DMS 273 (cell line): ENCODE data around the gene NCF2.
"Not testable (repeated sequence)": the region's sequence is repeated elsewhere in the genome, so short reads cannot be mapped to it uniquely, and the experiment has no call there.

Experiments used
- DNase-seq: peaks from one replicate; lab custom pipeline; 2025; ENCODE audit not compliant: unreplicated experiment; lab: John Stamatoyannopoulos, UW

The NCF2 gene

DNA sequence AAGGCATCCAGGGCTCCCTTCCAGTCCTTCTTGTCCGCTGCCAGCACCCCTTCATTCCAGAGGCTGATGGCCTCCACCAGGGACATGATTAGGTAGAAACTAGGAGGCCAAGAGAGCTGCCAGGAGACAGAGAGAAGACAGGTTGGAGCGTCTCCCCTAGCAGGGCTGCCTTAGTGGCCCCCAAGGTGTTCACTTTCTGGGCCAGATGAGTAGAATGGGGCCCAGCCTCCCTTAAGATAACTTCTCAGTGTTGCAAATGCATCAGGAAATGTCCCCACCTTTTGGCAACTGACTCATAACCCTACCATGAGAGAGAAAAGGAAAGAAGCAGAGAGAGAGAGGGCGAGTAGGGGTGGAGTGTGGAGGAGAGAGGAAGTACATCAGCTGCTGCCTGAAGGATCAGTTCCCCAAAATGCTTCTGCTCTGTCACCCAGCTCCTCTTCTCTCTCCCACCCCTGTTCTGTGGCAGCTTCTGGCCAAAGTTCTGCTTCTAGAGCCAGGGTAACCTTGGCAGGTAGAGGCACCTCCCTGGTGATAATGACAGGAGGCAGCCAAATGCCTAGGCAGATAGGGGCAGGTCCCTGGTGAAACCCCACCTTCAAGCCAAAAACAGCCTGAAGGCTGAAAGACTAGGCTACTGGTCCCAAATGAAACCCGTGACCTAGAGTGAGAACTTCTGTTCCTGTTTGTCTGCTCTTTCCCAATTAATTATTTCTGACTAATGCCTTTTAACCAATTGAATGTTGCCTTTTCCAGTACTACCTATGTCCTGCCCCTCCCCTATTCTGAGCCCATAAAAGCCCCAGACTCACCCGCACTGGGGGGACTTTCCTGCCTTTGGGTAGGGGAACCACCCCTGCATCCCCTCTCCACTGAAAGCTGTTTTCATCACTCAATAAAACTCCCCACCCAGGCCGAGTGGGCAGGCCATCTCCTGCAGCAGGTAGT, at the start of gene NCF2:
Gene NCF2, minus strand, starts transcription at position 216 of the 948 bp plus-strand sequence. Its CDS starts 130 bp downstream, at position 86.
- DNase-seq: no peak

DNA sequence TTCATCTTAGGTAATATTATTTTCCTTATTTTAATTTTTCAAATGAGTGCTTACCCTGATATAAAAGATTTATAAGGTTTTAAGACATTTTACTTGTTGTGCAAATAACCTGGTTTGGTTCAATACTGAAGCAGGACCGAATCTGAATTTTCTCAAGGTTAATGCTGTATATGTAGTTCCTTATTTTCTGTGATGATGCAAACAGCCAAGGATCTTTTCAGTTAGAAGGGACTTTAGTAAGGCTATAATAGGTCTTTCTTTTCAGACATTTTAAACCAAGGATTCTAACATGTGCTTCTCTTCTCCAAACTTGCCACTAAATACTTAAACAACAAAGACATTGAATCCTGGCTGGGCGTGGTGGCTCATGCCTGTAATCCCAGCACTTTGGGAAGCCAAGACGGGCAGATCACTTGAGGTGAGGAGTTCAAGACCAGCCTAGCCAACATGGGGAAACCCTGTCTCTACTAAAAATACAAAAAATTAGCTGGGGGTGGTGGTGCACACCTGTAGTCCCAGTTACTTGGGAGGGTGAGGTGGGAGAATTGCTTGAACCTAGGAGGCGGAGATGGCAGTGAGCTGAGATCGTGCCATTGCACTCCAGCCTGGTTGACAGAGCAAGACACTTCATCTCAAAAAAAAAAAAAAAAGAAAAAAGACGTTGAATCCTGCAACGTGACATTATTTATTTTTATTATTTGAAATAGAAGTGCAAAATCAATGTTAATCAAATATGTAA, 48.6 kb upstream of the NCF2 start:
- no peak for DNase-seq

- no peak for DNase-seq
Observed at GRCh38 chr1:183636783-183637182, 46.5 kb upstream of the NCF2 start.

- no peak for DNase-seq
Observed at GRCh38 chr1:183636334-183636682, 46.0 kb upstream of the NCF2 start.

DNA sequence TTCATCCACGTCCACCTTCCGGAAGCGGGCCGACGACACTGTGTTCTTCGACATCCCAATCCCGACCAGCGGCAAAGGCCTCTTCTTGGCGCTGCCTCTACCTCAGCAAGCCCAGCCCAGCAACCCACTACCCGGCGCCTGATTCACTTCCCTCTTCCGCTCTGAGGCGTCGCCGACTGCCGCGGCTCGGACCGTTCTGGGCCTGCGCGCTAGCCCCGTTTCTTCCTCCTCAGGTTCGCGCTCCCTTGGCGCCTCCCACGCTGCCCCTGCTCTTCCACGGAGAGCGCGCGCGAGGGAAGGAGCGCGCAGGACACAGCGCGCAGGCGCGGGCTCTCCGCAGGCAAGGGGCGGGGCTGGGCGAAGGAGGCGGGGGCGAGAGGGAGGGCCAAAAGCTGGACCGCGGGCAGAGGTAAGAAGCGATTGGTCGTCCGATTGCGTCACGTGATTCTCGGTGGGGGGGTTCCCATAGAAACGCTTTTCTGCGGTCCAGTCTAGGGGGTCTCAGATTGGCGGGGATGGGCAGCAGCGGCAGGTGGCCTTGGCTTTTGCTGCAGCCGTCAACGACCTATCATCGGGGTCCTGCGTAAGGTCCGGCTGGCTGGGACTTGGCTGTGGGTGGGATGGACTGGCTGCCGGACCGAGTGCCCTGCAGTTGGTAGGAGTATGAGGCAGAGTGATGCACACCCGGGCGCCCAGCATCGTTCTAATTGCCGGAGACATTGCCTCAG, 45.5 kb upstream of the NCF2 start, which contains the start of gene ARPC5:
Gene ARPC5, minus strand, starts transcription at position 178 of the 728 bp plus-strand sequence. Its CDS starts 124 bp downstream, at position 54.
- peak; percentile 99 for DNase-seq

DNA sequence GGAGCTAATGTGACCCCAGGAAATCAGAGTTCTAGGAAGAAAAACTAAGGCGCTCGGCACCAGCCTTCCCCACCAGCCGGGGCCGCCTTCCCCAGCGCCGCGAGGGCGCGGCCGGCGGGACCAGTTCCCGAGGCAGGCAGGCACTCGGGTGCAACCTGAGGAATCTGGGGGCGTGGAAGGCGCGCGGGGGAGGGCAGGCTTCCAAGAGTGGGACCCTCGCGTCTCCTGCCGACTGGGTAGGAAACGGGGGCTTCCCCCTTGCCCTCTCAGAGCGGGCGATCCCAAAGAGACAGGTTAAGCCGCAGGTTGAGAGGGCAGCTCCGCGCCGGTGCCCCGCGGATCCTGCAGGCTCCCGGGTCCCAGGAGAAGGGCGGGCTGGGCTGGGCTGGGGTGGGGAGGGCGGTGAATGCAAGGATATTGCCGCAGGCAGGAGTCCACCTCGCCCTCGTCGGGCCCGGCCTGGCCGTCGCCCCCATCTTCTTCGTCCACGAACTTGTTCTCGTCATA, 44.9 kb upstream of the NCF2 start:
- DNase-seq: peak; percentile 74

DNA sequence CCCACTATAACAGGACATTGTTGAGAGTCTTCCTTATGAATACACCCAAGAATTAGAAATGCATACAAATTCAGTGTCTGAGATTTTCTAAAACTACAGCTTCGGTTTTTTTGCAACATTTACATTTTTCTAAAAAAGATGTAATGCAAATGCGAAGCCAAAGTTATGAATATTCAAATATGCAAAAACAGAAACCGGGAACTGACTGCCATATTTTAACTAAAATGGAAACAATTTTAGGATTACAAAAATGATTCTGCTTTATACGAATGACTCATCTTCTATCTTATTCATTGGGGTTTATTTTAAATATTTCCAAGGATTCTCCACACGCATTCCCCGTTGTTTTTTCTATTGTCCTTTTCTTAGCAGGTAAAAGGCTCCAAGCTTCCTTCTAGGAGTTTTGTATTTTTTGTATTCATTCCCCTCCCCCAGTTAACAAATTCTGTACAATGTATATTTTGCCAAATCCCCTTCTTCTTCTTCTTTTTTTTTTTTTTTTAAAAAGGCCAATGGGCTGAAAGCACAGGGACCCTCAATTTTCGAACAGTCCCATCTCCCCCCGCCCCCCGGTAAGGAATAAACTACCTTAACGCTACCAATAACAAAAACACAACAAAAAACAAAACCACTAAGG, 44.3 kb upstream of the NCF2 start:
- DNase-seq: peak; percentile 26

GRCh38 chr1:183633676-183634343, 43.6 kb upstream of the NCF2 start:
- DNase-seq: peak; percentile 88

- peak; percentile 44 for DNase-seq
Observed at GRCh38 chr1:183632964-183633363, 42.7 kb upstream of the NCF2 start.

DNA sequence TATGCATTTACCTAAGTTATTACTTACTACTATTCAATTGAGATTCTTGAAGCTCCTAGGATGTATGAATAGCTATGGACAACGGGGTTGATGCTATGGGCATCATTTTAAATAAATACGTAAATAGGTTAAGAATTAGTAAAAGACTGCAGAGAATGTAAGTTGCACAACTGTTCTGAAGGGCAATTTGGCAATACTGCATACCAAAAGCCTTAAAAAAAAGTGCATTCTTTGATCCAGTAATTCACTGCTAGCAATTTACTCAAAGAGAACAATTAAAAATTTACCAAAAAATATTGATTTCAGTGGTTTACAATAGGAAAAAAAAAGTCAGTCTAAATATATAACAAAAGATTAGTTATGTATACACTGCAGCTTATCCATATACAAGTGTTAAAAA, 41.9 kb upstream of the NCF2 start:
- no peak for DNase-seq

DNA sequence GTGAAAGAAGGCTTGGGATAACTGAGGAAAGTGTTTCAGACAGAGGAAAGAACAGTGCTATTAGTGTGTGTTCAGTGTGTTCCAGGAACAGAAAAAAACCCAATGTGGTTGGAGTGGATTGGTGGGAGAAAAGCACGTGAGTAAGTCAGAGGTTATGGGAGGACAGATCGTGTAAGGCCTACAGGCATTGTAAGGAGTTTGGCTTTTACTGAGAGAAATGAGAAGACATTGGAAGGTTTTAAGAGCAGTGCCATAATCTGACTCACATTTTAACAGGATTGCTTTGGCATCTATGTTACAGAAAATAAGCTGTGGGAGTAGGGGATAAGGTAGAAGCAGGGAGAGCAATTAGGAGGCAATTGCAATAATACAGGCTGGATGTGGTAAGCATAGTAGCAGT, 40.5 kb upstream of the NCF2 start:
- DNase-seq: no peak

- DNase-seq: no peak
Observed at GRCh38 chr1:183628537-183628936, 38.3 kb upstream of the NCF2 start.

DNA sequence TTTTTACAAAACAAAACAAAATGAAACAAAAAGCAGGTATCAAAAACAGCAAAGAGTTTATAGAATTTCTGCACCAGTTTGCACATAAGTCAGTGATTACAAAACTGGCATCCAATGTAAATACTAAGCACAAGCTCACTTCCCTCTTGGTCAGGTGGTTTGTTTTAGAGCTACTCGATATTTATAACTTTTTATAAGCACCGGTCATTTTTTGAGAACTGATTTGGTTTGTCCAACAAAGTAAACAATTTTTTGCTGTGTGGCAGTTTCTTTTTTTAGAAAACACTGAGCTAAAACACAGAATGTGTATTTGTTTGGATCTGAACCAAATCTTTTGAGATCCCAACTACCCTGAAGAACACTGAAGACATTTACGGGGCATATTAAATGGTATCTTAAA, 36.0 kb upstream of the NCF2 start:
- not testable (repeated sequence) for DNase-seq

DNA sequence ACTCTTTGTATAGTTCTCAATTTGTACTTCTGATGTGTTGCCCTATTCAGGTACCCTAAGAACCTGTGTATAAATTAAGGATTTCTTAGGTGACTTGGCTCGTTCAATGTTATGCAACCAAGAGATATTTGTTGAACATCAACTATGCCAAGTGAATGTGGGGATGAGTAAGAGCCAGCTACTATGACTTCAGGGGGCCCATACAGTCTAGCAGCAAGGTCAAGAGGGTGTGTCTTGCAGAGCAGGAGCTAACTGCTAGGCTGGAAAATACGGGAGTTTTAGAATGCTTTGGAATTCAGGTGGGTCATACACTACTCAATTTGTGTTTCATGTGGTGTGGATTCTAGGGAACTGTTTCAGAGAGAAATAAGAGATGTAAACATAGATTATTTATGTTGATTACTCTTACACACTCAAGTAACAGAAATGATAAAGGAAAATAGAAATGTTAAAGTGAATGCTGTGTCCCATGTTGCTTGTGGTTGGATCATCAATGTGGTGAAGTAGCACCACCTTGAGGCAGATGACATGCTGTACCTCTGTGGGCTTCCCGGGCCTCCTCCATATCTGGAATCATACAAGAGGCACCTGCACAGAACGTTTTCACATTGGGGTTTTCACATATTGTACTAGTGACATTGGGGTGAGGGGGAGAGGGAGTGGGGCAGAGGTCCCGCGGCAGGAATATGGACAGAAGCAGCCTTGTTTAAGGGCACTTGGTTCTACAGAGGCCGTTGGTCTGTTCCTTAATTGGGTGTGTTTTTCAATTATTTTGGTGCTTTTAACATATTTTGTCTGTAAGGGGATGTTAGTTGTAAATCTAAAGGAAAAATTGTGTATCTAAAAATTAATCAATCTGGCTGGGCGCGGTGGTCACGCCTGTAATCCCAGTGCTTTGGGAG, 32.9 kb upstream of the NCF2 start:
- peak; percentile 84 for DNase-seq

- no peak for DNase-seq
Observed at GRCh38 chr1:183622013-183622412, 31.8 kb upstream of the NCF2 start.

GRCh38 chr1:183620311-183620710, 30.1 kb upstream of the NCF2 start:
- DNase-seq: no peak

DNA sequence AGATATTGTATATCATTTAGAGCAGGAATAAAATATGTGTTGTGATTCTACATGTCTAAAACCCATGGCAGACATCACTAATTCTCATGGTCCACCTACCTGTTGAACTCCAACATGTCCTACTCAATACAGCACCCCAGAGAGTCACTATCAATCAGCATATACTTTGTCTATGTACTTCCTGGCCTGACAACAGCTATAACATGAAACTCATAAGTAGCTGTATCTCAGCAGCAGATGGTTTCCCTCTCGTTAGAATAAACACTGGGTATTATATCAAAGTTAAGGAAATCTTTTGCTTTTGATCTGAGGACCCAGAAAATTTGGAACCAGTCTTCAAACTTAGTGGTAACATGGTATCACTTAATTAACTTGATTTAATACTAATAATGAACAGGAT, 29.5 kb upstream of the NCF2 start:
- DNase-seq: peak; percentile 37

DNA sequence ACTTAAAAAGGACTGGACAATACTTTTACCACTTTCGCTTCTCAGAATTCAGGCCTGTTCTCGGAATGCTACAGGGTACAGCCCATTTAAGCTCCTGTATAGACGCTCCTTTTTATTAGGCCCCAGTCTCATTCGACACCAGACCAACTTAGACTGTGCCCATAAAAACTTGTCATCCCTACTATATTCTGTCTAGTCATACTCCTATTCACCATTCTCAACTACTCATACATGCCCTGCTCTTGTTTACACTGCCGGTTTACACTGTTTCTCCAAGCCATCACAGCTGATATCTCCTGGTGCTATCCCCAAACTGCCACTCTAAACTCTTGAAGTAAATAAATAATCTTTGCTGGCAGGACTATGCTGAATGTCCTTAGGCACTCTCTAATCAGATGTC, 27.9 kb upstream of the NCF2 start:
- DNase-seq: not testable (repeated sequence)

DNA sequence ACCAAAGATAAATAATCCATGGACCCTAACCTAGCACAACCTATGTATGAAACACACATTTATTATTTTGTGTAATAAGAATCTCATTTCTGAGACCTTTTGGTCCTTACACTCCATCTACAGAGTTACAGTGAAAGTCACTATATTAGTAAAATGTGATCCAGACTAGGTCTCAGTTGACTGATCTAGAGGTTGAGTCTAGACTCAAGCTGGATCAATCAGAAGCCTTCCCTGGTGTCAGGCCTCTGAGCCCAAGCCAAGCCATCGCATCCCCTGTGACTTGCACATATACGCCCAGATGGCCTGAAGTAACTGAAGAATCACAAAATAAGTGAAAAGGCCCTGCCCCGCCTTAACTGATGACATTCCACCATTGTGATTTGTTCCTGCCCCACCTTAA, 22.7 kb upstream of the NCF2 start:
- not testable (repeated sequence) for DNase-seq
